ENCODE results near the gene STK38. TPM values are rescaled to one million over a fixed set of nuclear protein-coding genes. Genes with fewer than 3 reads are reported as not detected.

Gene STK38
- total RNA-seq, 1 experiment from 2014 or later, result 13.3 TPM

DNA sequence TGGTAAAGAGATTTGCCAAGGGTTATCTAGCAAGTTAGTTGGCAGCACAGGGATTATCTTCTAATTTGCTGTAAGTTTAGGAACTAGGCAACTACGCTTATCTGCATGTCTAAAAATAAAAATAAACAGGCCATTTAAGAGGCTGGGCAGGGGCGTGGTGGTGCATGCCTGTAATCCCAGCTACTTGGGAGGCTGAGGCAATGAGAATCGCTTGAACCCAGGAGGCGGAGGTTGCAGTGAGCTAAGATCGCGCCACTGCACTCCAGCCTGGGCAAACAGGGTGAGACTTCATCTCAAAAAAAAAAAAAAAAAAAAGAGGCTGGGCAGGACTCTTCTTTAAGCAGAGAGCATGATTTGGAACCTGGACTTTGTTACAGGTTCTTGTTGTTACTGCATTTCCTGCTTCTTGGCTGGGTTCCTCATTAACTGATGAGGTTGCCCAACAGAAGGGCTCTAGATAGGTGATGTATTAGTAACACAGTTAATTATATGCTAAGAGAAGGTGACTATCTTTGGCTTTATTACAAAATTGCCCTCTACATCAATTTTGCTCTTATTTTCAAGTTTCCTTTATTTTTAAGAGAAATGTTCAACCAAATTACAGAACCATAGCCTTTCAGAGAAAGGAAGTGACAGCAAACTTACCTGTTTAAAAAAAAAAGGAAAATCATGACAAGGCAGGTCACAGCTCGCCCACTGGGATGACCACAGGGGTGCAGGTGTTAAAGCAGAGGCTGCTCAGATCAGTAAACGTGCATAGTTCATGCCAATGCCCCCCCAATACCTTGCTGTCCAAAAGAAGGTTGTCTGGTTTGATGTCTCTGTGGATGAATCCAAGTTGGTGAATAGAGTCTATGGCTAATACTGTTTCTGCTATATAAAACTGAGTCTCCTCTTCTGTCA lies 32.5 kb downstream of the STK38 start:
- Mint-ChIP-seq H3K27me3 (ENCODE audit: low read depth) (no peaks in the 10 kb centered on the region), H3K4me3 (no peak overlapping the region), H3K36me3 (peaks cover 49% of the 10 kb centered on the region), H3K9me3 (peaks cover 6% of the 10 kb centered on the region), H3K27ac (no peak overlapping the region), H3K4me1 (no peaks in the 10 kb centered on the region)
- TF ChIP-seq FOXJ3 (CRISPR knock-in tag; IDR thresholded peaks at IDR 0.05; ENCODE audit: borderline replicate concordance) (no peak), PRRX2 (CRISPR knock-in tag; IDR thresholded peaks at IDR 0.05) (no peak), HMGA2 (CRISPR knock-in tag; IDR thresholded peaks at IDR 0.05) (no peak), ZBTB21 (CRISPR knock-in tag; IDR thresholded peaks at IDR 0.05; ENCODE audit: borderline replicate concordance) (no peak), GRHL2 (CRISPR knock-in tag; IDR thresholded peaks at IDR 0.05; ENCODE audit: insufficient replicate concordance, severe bottlenecking) (no peak)
- TF ChIP-seq, protein P1, sequence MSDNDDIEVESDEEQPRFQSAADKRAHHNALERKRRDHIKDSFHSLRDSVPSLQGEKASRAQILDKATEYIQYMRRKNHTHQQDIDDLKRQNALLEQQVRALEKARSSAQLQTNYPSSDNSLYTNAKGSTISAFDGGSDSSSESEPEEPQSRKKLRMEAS (CRISPR knock-in tag; IDR thresholded peaks at IDR 0.05), result no peak
- ATAC-seq, result no peak
- POLR2A ChIA-PET, result no interaction called here
- no peak for DNase-seq (ENCODE audit: low spot score)
- CTCF ChIA-PET, result interaction anchor here (0.6 kb wide), 1 partner anchor 867 kb away, joined by 3 read pairs; no protein-coding TSS in a partner anchor

DNA sequence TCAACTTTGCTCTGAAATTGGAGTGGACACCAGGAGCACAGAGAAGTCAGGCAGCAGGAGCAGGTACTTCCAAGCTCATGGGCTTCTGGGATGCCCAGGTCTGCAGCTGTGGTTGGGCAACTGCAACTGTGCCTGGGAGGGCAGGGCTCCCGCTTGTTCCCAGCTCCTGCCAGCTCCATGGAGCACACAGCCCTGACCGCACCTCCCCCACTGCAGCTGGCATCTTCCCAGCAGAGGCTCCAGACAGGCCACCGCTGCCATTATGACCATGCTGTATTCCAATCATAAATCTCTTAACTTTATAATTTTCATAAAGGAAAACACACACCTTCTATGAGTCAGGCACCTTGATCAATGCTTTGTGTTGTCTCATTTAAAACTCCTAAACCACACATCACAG lies 36.9 kb downstream of the STK38 start:
- no peak for ATAC-seq
- Mint-ChIP-seq H3K27ac (no peak overlapping the region), H3K9me3 (peaks cover 14% of the 10 kb centered on the region), H3K4me1 (no peaks in the 10 kb centered on the region), H3K36me3 (peaks cover 54% of the 10 kb centered on the region), H3K27me3 (ENCODE audit: low read depth) (no peaks in the 10 kb centered on the region), H3K4me3 (no peak overlapping the region)
- POLR2A ChIA-PET, result no interaction called here
- CTCF ChIA-PET, result no interaction called here
- no peak for DNase-seq (ENCODE audit: low spot score)
- TF ChIP-seq SP1 (CRISPR knock-in tag; conservative IDR thresholded peaks at IDR 0.05), result no peak
- no peak for TF ChIP-seq OVOL2 (CRISPR knock-in tag; IDR thresholded peaks at IDR 0.05; ENCODE audit: borderline replicate concordance)
- TF ChIP-seq GTF2I (CRISPR knock-in tag; conservative IDR thresholded peaks at IDR 0.05), result no peak
- TF ChIP-seq ZNF532 (CRISPR knock-in tag; IDR thresholded peaks at IDR 0.05; ENCODE audit: borderline replicate concordance), result no peak
- no peak for TF ChIP-seq ZBTB21 (CRISPR knock-in tag; IDR thresholded peaks at IDR 0.05; ENCODE audit: borderline replicate concordance)
- TF ChIP-seq ZNF138 (CRISPR knock-in tag; conservative IDR thresholded peaks at IDR 0.05), result no peak
- TF ChIP-seq ZNF219 (CRISPR knock-in tag; IDR thresholded peaks at IDR 0.05; ENCODE audit: borderline replicate concordance), result no peak
- TF ChIP-seq, protein P2, sequence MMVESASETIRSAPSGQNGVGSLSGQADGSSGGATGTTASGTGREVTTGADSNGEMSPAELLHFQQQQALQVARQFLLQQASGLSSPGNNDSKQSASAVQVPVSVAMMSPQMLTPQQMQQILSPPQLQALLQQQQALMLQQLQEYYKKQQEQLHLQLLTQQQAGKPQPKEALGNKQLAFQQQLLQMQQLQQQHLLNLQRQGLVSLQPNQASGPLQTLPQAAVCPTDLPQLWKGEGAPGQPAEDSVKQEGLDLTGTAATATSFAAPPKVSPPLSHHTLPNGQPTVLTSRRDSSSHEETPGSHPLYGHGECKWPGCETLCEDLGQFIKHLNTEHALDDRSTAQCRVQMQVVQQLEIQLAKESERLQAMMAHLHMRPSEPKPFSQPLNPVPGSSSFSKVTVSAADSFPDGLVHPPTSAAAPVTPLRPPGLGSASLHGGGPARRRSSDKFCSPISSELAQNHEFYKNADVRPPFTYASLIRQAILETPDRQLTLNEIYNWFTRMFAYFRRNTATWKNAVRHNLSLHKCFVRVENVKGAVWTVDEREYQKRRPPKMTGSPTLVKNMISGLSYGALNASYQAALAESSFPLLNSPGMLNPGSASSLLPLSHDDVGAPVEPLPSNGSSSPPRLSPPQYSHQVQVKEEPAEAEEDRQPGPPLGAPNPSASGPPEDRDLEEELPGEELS (CRISPR knock-in tag; IDR thresholded peaks at IDR 0.05), result no peak
- TF ChIP-seq RELA (CRISPR knock-in tag; IDR thresholded peaks at IDR 0.05; ENCODE audit: borderline replicate concordance), result no peak
- no peak for TF ChIP-seq MXD4 (CRISPR knock-in tag; IDR thresholded peaks at IDR 0.05; ENCODE audit: borderline replicate concordance)

DNA sequence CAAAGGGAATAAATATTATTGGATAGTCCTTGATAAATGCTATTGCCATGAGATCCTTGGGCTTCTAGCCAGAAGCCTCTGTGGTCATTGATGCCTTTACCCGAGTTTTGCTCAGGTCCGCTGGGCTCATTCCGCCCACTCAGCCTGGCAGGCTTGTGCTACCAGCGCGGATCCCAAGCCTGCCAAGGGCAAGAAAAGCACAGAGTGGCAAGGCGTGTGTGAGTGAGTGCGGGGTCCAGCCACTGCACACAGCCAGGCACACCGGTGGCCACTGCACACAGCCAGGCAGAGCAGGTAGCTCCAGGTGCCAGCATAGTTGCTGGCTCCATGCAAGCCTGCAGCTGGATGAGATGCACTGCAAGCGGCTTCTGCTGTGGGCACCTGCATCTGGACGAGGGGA lies 38.7 kb downstream of the STK38 start:
- TF ChIP-seq TCF7 (CRISPR knock-in tag; IDR thresholded peaks at IDR 0.05; ENCODE audit: low read depth) (no peak), ZNF416 (CRISPR knock-in tag; IDR thresholded peaks at IDR 0.05) (no peak), ATF3 (CRISPR knock-in tag; conservative IDR thresholded peaks at IDR 0.05) (no peak), RELA (CRISPR knock-in tag; IDR thresholded peaks at IDR 0.05; ENCODE audit: borderline replicate concordance) (no peak)
- DNase-seq (ENCODE audit: low spot score) (no peak), ATAC-seq (no peak)
- CTCF ChIA-PET, result no interaction called here
- Mint-ChIP-seq H3K4me3 (no peak overlapping the region), H3K27me3 (ENCODE audit: low read depth) (no peaks in the 10 kb centered on the region), H3K4me1 (no peaks in the 10 kb centered on the region), H3K36me3 (peaks cover 49% of the 10 kb centered on the region), H3K27ac (no peak overlapping the region), H3K9me3 (peaks cover 14% of the 10 kb centered on the region)
- POLR2A ChIA-PET, result interaction anchor here (0.7 kb wide), 1 partner anchor 57 kb away, joined by 3 read pairs; no protein-coding TSS in a partner anchor
